GM12878 (cell line): ENCODE data around the gene SSX1. TPM values are rescaled to one million over a fixed set of nuclear protein-coding genes. Genes with fewer than 3 reads are reported as not detected.
"Not testable (repeated sequence)": the region's sequence is repeated elsewhere in the genome, so short reads cannot be mapped to it uniquely, and the experiment has no call there.

Experiments used
- ATAC-seq: fragments of 200-7000 bp; cut with Tn5 transposase; 3 replicates; pipeline ENCODE4 v1.9.1; 2020; ENCODE audit warnings: mild to moderate bottlenecking, moderate library complexity
- BruUV-seq: library from RNA; stranded (reverse); fragments of 400-500 nt; replicated peaks from 2 replicates; lab custom pipeline; 2021; lab: Mats Ljungman, UMichigan
- CTCF ChIA-PET: fragments of 300-600 bp; sonication (Branson Sonifier 250); formaldehyde crosslinking; extraction: SDS; loops from one replicate; lab custom pipeline; 2021; ENCODE audit warnings: inconsistent platforms; lab: Yijun Ruan, JAX
- POLR2A ChIA-PET: fragments of 350-600 bp; formaldehyde crosslinking; extraction: SDS; loops from one replicate; lab custom pipeline; 2021; ENCODE audit warnings: inconsistent platforms; lab: Charles Lee
- RAD21 ChIA-PET: fragments of 300-600 bp; sonication (Branson Sonifier 250); formaldehyde crosslinking; loops from one replicate; lab custom pipeline; 2023; ENCODE audit warnings: antibody characterized with exemption; ENCODE audit not compliant: unreplicated experiment; lab: Charles Lee
- SMC1A ChIA-PET: fragments of 300-600 bp; sonication (Branson Sonifier 250); formaldehyde crosslinking; loops from one replicate; lab custom pipeline; 2023; ENCODE audit not compliant: unreplicated experiment, uncharacterized antibody; lab: Charles Lee
- DNase-seq: peaks from one replicate; pipeline ENCODE4 v3.0.0-alpha.2; 2011; ENCODE audit warnings: low read depth, low spot score
- FAIRE-seq: peaks from 3 replicates; lab custom pipeline; 2011; peaks lifted over from hg19 to GRCh38; lab: Jason Lieb, UNC
- H2AFZ ChIP-seq: 2 replicates; pipeline ENCODE4 v1.6.0; 2011; ENCODE audit warnings: low read depth, low read length, control low read depth; ENCODE audit not compliant: control insufficient read depth
- H3K27ac ChIP-seq: 2 replicates; pipeline ENCODE4 v1.5.1; 2011; ENCODE audit warnings: control low read depth; ENCODE audit not compliant: control insufficient read depth, insufficient read depth
- H3K27me3 ChIP-seq, 2 experiments: replicated peaks in 1 of 2; 2 replicates each; pipeline versions ENCODE4 v1.6.0 to v1.6.1; 2011; ENCODE audit warnings: low read length in 1 of 2; ENCODE audit not compliant: control insufficient read depth in 2 of 2, insufficient read depth in 2 of 2
- H3K36me3 ChIP-seq, 2 experiments: 2 replicates each; pipeline ENCODE4 v1.5.1; 2011; ENCODE audit warnings: low read length in 1 of 2; ENCODE audit not compliant: control insufficient read depth in 2 of 2, insufficient read depth in 2 of 2
- H3K4me1 ChIP-seq: 2 replicates; pipeline ENCODE4 v1.6.1; 2011; ENCODE audit warnings: mild to moderate bottlenecking, low read length, moderate library complexity, mixed read lengths; ENCODE audit not compliant: control insufficient read depth, insufficient read depth
- H3K4me2 ChIP-seq: 2 replicates; pipeline ENCODE4 v1.6.0; 2011; ENCODE audit warnings: control low read depth; ENCODE audit not compliant: control insufficient read depth, insufficient read depth
- H3K4me3 ChIP-seq: fragments of 200-600 bp; sonication (generic); 2 replicates; pipeline ENCODE4 v1.5.1; 2016
- H3K79me2 ChIP-seq: 2 replicates; pipeline ENCODE4 v1.6.0; 2011; ENCODE audit warnings: low read length; ENCODE audit not compliant: control insufficient read depth, insufficient read depth
- H3K9ac ChIP-seq: 2 replicates; pipeline ENCODE4 v1.8.0; 2011; ENCODE audit warnings: low read length, control low read depth, mixed read lengths; ENCODE audit not compliant: control insufficient read depth, insufficient read depth
- H3K9me3 ChIP-seq: replicated peaks from 3 replicates; pipeline ENCODE4 v1.5.1; 2011; ENCODE audit warnings: mild to moderate bottlenecking, low read length; ENCODE audit not compliant: control insufficient read depth, insufficient read depth
- H4K20me1 ChIP-seq: 2 replicates; pipeline ENCODE4 v1.6.0; 2011; ENCODE audit not compliant: control insufficient read depth, insufficient read depth
- MEF2B ChIP-seq: fragments of 450-650 bp; IDR thresholded peaks from 2 replicates; pipeline ENCODE4 v1.6.1; 2018; ENCODE audit warnings: mild to moderate bottlenecking, moderate library complexity; ENCODE audit not compliant: partially characterized antibody, poor library complexity, severe bottlenecking
- WGBS: methylation state at CpG from one replicate; pipeline ENCODE4 v1.1.6; 2016; ENCODE audit warnings: low lambda C conversion rate; ENCODE audit not compliant: insufficient replicate concordance, insufficient coverage; ENCODE audit errors: missing lambda C conversion rate; 5-methylcytosine and 5-hydroxymethylcytosine counted together
- in situ Hi-C: fragments of 300-500 bp; cut with MboI; formaldehyde crosslinking; loops from 9 replicates; pipeline ENCODE4 v1.14.3; 2018; ENCODE audit warnings: mixed read lengths
- intact Hi-C: fragments of 100-400 bp; cut with micrococcal nuclease; formaldehyde crosslinking; loops from one replicate; pipeline ENCODE4 v1.14.2; 2022; ENCODE audit not compliant: unreplicated experiment
- polyA plus RNA-seq, 11 experiments: library from polyadenylated mRNA; depleted of rRNA in 4 of 11; unstranded in 6 of 11; stranded (reverse) in 5 of 11; fragments of >200 nt; fragmentation: Nextera tagmentation in 4 of 11; fragmentation: Illumina TruSeq in 1 of 11; extraction: Ambion mirVana in 4 of 11; extraction: Trizol in 1 of 11; gene quantifications; 1 replicate in 1 of 11; 2 replicates in 10 of 11; pipeline versions ENCODE4 v1.2.1 to v1.2.3, GENCODE V29; 2011 to 2016; ENCODE audit warnings: inconsistent platforms in 2 of 11, missing spikeins in 2 of 11, low read depth in 1 of 11
- total RNA-seq, 4 experiments: library from RNA; depleted of rRNA in 3 of 4; stranded (reverse); fragments of >200 nt in 3 of 4; fragmentation: Illumina TruSeq in 1 of 4; extraction: Trizol in 1 of 4; gene quantifications; 2 replicates each; pipeline versions ENCODE4 v1.2.1 to v1.2.3, GENCODE V29; 2013 to 2021

Gene SSX1
- total and polyA plus RNA-seq, 10 of the 15 experiments (the other 5 are each of a cell fraction or from before 2014, with no cell fraction given) = 0.15 to 0.26 TPM; not detected in 8

GRCh38 chrX:48252945-48253344 is 2.2 kb upstream of the SSX1 start:
- H2AFZ ChIP-seq, ATAC-seq, H3K9me3 ChIP-seq, H3K27ac ChIP-seq, in situ Hi-C loops, intact Hi-C loops, FAIRE-seq, H3K79me2 ChIP-seq, H3K4me2 ChIP-seq, H4K20me1 ChIP-seq, H3K27me3 ChIP-seq, DNase-seq, H3K4me1 ChIP-seq, H3K36me3 ChIP-seq, BruUV-seq, H3K9ac ChIP-seq, CTCF ChIA-PET, RAD21 ChIA-PET, POLR2A ChIA-PET, H3K4me3 ChIP-seq: not testable (repeated sequence)
- 15% methylated on average over 5 of the region's 6 CpGs for WGBS
- peak; percentile 28 for TF ChIP-seq MEF2B
- SMC1A ChIA-PET = interaction anchor here (0.6 kb wide), 1 partner anchor 29 kb away, joined by 3 read pairs; no protein-coding TSS in a partner anchor

GRCh38 chrX:48274365-48274764 is 19.2 kb downstream of the SSX1 start:
- ATAC-seq, H3K27me3 ChIP-seq, RAD21 ChIA-PET, H3K27ac ChIP-seq, in situ Hi-C loops, CTCF ChIA-PET, H3K9ac ChIP-seq, POLR2A ChIA-PET, SMC1A ChIA-PET, H3K79me2 ChIP-seq, FAIRE-seq, H3K4me2 ChIP-seq, H3K4me3 ChIP-seq, BruUV-seq, H4K20me1 ChIP-seq, H3K4me1 ChIP-seq, DNase-seq, intact Hi-C loops, H3K36me3 ChIP-seq, H3K9me3 ChIP-seq, H2AFZ ChIP-seq: not testable (repeated sequence)
